H1 (cell line): Measurements from ENCODE around the gene PCDHGA1. TPM values are rescaled to one million over a fixed set of nuclear protein-coding genes. Genes with fewer than 3 reads are reported as not detected.

Experiments
- CREB1 ChIP-seq: IDR thresholded peaks from 2 replicates; pipeline ENCODE4 v1.6.1; 2012; ENCODE audit warnings: inconsistent platforms
- KDM4A ChIP-seq: IDR thresholded peaks from one replicate; pipeline ENCODE4 v1.7.1; 2012; ENCODE audit warnings: low read depth, mild to moderate bottlenecking, moderate library complexity, low read length, inconsistent platforms; ENCODE audit not compliant: severe bottlenecking
- SAP30 ChIP-seq: fragments of 300-600 bp; sonication (generic); IDR thresholded peaks from 2 replicates; pipeline ENCODE4 v1.7.1; 2012; ENCODE audit warnings: low read length, moderate library complexity, mild to moderate bottlenecking, inconsistent platforms; ENCODE audit not compliant: insufficient read depth, insufficient replicate concordance
- polyA plus RNA-seq, 7 experiments: library from polyadenylated mRNA; depleted of rRNA in 3 of 7; stranded (reverse) in 5 of 7; unstranded in 2 of 7; fragments of >200 nt in 5 of 7; fragments of 200-250 nt in 2 of 7; gene quantifications; 1 replicate in 5 of 7; 2 replicates in 1 of 7; 4 replicates in 1 of 7; pipeline versions ENCODE4 v1.2.1 to v1.2.3, GENCODE V29; 2011 to 2013; ENCODE audit warnings: missing spikeins in 2 of 7, mixed read lengths in 2 of 7
- total RNA-seq: library from RNA; stranded (reverse); fragmentation: NEBNext Ultra II Directional; extraction: Animal tissue kit (Norgen Biotek cat#: 25700); gene quantifications from 2 replicates; pipeline ENCODE4 v1.2.1, GENCODE V29; 2021
- TF ChIP-seq, protein P1 (sequence below): fragments of 300-600 bp; sonication (generic); IDR thresholded peaks from 2 replicates; pipeline ENCODE4 v1.7.1; 2012; ENCODE audit warnings: low read length, moderate library complexity, mild to moderate bottlenecking, inconsistent platforms; ENCODE audit not compliant: insufficient replicate concordance

The PCDHGA1 gene
- total and polyA plus RNA-seq, 2 of the 8 experiments (the other 6 are each of a cell fraction or from before 2014, with no cell fraction given), result 0.57 to 0.89 TPM

- TF ChIP-seq, protein P1, sequence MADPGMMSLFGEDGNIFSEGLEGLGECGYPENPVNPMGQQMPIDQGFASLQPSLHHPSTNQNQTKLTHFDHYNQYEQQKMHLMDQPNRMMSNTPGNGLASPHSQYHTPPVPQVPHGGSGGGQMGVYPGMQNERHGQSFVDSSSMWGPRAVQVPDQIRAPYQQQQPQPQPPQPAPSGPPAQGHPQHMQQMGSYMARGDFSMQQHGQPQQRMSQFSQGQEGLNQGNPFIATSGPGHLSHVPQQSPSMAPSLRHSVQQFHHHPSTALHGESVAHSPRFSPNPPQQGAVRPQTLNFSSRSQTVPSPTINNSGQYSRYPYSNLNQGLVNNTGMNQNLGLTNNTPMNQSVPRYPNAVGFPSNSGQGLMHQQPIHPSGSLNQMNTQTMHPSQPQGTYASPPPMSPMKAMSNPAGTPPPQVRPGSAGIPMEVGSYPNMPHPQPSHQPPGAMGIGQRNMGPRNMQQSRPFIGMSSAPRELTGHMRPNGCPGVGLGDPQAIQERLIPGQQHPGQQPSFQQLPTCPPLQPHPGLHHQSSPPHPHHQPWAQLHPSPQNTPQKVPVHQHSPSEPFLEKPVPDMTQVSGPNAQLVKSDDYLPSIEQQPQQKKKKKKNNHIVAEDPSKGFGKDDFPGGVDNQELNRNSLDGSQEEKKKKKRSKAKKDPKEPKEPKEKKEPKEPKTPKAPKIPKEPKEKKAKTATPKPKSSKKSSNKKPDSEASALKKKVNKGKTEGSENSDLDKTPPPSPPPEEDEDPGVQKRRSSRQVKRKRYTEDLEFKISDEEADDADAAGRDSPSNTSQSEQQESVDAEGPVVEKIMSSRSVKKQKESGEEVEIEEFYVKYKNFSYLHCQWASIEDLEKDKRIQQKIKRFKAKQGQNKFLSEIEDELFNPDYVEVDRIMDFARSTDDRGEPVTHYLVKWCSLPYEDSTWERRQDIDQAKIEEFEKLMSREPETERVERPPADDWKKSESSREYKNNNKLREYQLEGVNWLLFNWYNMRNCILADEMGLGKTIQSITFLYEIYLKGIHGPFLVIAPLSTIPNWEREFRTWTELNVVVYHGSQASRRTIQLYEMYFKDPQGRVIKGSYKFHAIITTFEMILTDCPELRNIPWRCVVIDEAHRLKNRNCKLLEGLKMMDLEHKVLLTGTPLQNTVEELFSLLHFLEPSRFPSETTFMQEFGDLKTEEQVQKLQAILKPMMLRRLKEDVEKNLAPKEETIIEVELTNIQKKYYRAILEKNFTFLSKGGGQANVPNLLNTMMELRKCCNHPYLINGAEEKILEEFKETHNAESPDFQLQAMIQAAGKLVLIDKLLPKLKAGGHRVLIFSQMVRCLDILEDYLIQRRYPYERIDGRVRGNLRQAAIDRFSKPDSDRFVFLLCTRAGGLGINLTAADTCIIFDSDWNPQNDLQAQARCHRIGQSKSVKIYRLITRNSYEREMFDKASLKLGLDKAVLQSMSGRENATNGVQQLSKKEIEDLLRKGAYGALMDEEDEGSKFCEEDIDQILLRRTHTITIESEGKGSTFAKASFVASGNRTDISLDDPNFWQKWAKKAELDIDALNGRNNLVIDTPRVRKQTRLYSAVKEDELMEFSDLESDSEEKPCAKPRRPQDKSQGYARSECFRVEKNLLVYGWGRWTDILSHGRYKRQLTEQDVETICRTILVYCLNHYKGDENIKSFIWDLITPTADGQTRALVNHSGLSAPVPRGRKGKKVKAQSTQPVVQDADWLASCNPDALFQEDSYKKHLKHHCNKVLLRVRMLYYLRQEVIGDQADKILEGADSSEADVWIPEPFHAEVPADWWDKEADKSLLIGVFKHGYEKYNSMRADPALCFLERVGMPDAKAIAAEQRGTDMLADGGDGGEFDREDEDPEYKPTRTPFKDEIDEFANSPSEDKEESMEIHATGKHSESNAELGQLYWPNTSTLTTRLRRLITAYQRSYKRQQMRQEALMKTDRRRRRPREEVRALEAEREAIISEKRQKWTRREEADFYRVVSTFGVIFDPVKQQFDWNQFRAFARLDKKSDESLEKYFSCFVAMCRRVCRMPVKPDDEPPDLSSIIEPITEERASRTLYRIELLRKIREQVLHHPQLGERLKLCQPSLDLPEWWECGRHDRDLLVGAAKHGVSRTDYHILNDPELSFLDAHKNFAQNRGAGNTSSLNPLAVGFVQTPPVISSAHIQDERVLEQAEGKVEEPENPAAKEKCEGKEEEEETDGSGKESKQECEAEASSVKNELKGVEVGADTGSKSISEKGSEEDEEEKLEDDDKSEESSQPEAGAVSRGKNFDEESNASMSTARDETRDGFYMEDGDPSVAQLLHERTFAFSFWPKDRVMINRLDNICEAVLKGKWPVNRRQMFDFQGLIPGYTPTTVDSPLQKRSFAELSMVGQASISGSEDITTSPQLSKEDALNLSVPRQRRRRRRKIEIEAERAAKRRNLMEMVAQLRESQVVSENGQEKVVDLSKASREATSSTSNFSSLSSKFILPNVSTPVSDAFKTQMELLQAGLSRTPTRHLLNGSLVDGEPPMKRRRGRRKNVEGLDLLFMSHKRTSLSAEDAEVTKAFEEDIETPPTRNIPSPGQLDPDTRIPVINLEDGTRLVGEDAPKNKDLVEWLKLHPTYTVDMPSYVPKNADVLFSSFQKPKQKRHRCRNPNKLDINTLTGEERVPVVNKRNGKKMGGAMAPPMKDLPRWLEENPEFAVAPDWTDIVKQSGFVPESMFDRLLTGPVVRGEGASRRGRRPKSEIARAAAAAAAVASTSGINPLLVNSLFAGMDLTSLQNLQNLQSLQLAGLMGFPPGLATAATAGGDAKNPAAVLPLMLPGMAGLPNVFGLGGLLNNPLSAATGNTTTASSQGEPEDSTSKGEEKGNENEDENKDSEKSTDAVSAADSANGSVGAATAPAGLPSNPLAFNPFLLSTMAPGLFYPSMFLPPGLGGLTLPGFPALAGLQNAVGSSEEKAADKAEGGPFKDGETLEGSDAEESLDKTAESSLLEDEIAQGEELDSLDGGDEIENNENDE, result no peak
- TF ChIP-seq KDM4A (no peak), SAP30 (no peak), CREB1 (no peak)
Measured at GRCh38 chr5:141298376-141298775, 31.9 kb upstream of the PCDHGA1 start (continued).
